Breast epithelium (tissue), 3 donors: ENCODE results near the gene RYR3.

Source experiments
- POLR2A ChIP-seq: fragments of 450-650 bp; IDR thresholded peaks from one replicate; pipeline ENCODE4 v1.6.1; 2016; ENCODE audit warnings: antibody characterized with exemption, mild to moderate bottlenecking, moderate library complexity
- POLR2AphosphoS5 ChIP-seq, 3 donors: sonication (generic); formaldehyde crosslinking; IDR thresholded peaks; one replicate each; pipeline ENCODE4 v1.6.1; 2017; ENCODE audit warnings: antibody characterized with exemption in 3 of 3

DNA sequence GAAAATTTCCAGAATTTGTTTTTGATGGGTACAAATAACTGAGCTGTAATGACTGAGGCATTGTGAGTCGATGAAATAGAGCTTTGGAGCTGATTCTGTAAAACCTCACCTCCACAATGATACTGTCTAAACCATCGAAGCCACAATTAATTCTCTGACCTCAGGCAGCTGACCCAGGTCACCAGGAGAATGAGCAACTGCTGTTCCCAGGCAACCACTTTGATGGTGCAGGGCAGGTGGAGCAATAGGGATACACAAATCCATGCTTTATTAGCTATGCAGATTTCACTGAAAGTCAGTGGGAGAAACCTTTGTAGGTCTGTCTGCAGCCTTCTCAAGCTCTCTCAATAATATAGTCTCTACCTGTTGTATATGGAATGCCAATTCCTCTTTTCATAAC, 204.4 kb downstream of the RYR3 start:
- TF ChIP-seq POLR2A, result no peak
- no peak for TF ChIP-seq POLR2AphosphoS5 (IDR thresholded peaks at IDR 0.05)
